ENCODE data around the gene SMPD2.

DNA sequence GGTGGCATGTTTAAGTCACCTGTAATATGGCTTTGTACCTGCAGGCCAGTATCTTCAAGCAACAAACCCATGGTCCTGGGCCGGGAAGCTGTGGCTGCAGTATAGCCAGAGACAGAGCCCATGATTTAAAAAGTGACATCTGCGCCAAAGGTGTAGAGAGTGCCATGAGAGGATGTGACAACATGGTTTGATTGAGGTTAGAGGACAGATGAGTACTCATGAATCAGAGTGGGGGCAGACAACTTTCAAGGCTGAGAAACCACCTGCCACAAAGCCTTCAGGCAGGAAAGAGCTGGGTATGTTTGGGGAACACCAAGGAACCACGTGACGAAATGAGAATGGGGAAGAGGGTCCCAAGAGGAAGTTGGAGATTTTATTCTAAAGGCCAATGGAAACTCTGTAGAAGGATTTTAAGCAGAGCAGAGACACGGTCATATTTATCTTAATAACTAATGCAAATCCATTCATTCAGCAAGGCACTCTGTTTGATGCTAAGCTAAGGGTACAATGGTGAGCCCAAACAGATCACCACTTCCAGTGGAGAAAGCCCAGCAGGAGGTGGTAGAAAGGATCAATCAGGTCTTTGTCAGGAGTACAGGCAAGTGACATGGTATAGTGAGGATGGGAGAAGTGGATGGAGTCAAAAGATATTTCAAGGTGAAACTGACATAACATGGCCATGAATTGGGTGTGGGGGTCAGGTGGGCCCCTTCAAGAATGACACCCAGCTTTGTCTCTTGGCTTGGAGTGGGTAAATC lies 18.4 kb downstream of the SMPD2 start:
- TF ChIP-seq, protein P1, sequence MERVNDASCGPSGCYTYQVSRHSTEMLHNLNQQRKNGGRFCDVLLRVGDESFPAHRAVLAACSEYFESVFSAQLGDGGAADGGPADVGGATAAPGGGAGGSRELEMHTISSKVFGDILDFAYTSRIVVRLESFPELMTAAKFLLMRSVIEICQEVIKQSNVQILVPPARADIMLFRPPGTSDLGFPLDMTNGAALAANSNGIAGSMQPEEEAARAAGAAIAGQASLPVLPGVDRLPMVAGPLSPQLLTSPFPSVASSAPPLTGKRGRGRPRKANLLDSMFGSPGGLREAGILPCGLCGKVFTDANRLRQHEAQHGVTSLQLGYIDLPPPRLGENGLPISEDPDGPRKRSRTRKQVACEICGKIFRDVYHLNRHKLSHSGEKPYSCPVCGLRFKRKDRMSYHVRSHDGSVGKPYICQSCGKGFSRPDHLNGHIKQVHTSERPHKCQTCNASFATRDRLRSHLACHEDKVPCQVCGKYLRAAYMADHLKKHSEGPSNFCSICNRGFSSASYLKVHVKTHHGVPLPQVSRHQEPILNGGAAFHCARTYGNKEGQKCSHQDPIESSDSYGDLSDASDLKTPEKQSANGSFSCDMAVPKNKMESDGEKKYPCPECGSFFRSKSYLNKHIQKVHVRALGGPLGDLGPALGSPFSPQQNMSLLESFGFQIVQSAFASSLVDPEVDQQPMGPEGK (CRISPR knock-in tag; IDR thresholded peaks at IDR 0.05; ENCODE audit: borderline replicate concordance): no peak
- no peak for TF ChIP-seq GLIS3 (CRISPR knock-in tag; IDR thresholded peaks at IDR 0.05)
- TF ChIP-seq CSDC2 (CRISPR knock-in tag; IDR thresholded peaks at IDR 0.05): no peak
- TF ChIP-seq PPARA (CRISPR knock-in tag; IDR thresholded peaks at IDR 0.05; ENCODE audit: borderline replicate concordance): no peak
- TF ChIP-seq, protein P2, sequence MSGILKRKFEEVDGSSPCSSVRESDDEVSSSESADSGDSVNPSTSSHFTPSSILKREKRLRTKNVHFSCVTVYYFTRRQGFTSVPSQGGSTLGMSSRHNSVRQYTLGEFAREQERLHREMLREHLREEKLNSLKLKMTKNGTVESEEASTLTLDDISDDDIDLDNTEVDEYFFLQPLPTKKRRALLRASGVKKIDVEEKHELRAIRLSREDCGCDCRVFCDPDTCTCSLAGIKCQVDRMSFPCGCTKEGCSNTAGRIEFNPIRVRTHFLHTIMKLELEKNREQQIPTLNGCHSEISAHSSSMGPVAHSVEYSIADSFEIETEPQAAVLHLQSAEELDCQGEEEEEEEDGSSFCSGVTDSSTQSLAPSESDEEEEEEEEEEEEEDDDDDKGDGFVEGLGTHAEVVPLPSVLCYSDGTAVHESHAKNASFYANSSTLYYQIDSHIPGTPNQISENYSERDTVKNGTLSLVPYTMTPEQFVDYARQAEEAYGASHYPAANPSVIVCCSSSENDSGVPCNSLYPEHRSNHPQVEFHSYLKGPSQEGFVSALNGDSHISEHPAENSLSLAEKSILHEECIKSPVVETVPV (CRISPR knock-in tag; IDR thresholded peaks at IDR 0.05): no peak
- TF ChIP-seq ESRRG (CRISPR knock-in tag; IDR thresholded peaks at IDR 0.05): no peak
- TF ChIP-seq TOX (CRISPR knock-in tag; IDR thresholded peaks at IDR 0.05; ENCODE audit: borderline replicate concordance): no peak
- TF ChIP-seq ZC3H10 (CRISPR knock-in tag; IDR thresholded peaks at IDR 0.05): no peak
- no peak for TF ChIP-seq ARNTL (CRISPR knock-in tag; IDR thresholded peaks at IDR 0.05; ENCODE audit: borderline replicate concordance, low read depth)
- no peak for TF ChIP-seq RARB (CRISPR knock-in tag; IDR thresholded peaks at IDR 0.05)
